ENCODE data around the gene SOD2.
"Not testable (repeated sequence)": the region's sequence is repeated elsewhere in the genome, so short reads cannot be mapped to it uniquely, and the experiment has no call there.

SOD2 gene

GRCh38 chr6:159715605-159716004, 22.6 kb upstream of the SOD2 start:
- no peak for DNase-seq

GRCh38 chr6:159715166-159715565, 22.1 kb upstream of the SOD2 start:
- no peak for DNase-seq

GRCh38 chr6:159714404-159714803, 21.4 kb upstream of the SOD2 start:
- no peak for DNase-seq

GRCh38 chr6:159713984-159714383, 20.9 kb upstream of the SOD2 start:
- DNase-seq = no peak

- DNase-seq = not testable (repeated sequence)
Measured at GRCh38 chr6:159712389-159712788, 19.3 kb upstream of the SOD2 start.

GRCh38 chr6:159710603-159711002, 17.6 kb upstream of the SOD2 start:
- DNase-seq = not testable (repeated sequence)

- no peak for DNase-seq
Measured at GRCh38 chr6:159701413-159701999, 8.5 kb upstream of the SOD2 start.

- no peak for DNase-seq
Measured at GRCh38 chr6:159700970-159701369, 7.9 kb upstream of the SOD2 start.

GRCh38 chr6:159695984-159696383, 2.9 kb upstream of the SOD2 start:
- DNase-seq = no peak

GRCh38 chr6:159693894-159694545, 979 bp upstream of the SOD2 start:
- DNase-seq = peak; percentile 83 to 85

- DNase-seq = peak; percentile 57 to 66
Measured at GRCh38 chr6:159692303-159693127, 526 bp downstream of the SOD2 start.

- DNase-seq = no peak
Measured at GRCh38 chr6:159691963-159692287, 1.1 kb downstream of the SOD2 start.

GRCh38 chr6:159691133-159691962, 1.7 kb downstream of the SOD2 start:
- peak; percentile 68 to 88 for DNase-seq

- not testable (repeated sequence) for DNase-seq
Measured at GRCh38 chr6:159690135-159690534, 2.9 kb downstream of the SOD2 start.

- DNase-seq = no peak
Measured at GRCh38 chr6:159689001-159689400, 4.0 kb downstream of the SOD2 start.

GRCh38 chr6:159688266-159688905, 4.7 kb downstream of the SOD2 start:
- DNase-seq = no peak

GRCh38 chr6:159687341-159687740, 5.7 kb downstream of the SOD2 start:
- no peak for DNase-seq

GRCh38 chr6:159686703-159687102, 6.3 kb downstream of the SOD2 start:
- no peak for DNase-seq

- DNase-seq = no peak
Measured at GRCh38 chr6:159686040-159686439, 7.0 kb downstream of the SOD2 start.

- no peak for DNase-seq
Measured at GRCh38 chr6:159684013-159684304, 9.1 kb downstream of the SOD2 start.

GRCh38 chr6:159682810-159683209, 10.2 kb downstream of the SOD2 start:
- no peak for DNase-seq

- no peak for DNase-seq
Measured at GRCh38 chr6:159682295-159682694, 10.7 kb downstream of the SOD2 start.
